ENCODE data around the gene GPSM3.

DNA sequence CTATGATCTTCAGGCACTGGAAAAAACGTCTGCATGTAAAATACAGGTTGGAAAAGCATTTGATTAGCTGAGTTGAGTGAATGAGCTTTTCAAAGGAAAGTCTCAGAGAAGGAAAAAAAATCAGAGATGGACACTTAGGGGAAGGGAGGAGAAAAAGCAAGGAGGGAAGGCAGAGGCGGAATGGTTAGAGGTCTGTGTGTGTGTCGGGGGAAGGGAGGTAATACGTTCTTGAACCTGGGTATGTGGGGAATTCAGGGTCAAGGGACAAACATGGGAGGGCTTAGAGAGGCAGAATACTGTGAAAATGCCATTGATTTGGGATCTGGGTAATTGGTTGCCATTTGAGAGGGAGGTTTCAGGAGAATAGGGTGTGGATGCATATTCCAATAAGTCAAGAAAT lies 45.8 kb downstream of the GPSM3 start:
- TF ChIP-seq, protein P1, sequence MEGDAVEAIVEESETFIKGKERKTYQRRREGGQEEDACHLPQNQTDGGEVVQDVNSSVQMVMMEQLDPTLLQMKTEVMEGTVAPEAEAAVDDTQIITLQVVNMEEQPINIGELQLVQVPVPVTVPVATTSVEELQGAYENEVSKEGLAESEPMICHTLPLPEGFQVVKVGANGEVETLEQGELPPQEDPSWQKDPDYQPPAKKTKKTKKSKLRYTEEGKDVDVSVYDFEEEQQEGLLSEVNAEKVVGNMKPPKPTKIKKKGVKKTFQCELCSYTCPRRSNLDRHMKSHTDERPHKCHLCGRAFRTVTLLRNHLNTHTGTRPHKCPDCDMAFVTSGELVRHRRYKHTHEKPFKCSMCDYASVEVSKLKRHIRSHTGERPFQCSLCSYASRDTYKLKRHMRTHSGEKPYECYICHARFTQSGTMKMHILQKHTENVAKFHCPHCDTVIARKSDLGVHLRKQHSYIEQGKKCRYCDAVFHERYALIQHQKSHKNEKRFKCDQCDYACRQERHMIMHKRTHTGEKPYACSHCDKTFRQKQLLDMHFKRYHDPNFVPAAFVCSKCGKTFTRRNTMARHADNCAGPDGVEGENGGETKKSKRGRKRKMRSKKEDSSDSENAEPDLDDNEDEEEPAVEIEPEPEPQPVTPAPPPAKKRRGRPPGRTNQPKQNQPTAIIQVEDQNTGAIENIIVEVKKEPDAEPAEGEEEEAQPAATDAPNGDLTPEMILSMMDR (IDR thresholded peaks at IDR 0.05): no peak
- no peak for TF ChIP-seq EZH2 (IDR thresholded peaks at IDR 0.05; ENCODE audit: borderline replicate concordance, insufficient read depth, low read depth, low read length, poor library complexity, severe bottlenecking)

Data from B cell (primary cell).